GM18867 (cell line): Measurements from ENCODE around the gene FUT7.
"Not testable (repeated sequence)": the region's sequence is repeated elsewhere in the genome, so short reads cannot be mapped to it uniquely, and the experiment has no call there.

Experiments
- ATAC-seq: cut with Tn5 transposase; IDR thresholded peaks from one replicate; pipeline ENCODE4 v1.9.1; 2021; ENCODE audit warnings: mild to moderate bottlenecking, moderate library complexity; ENCODE audit not compliant: unreplicated experiment

FUT7 gene

GRCh38 chr9:137006116-137007003 lies 25.5 kb downstream of the FUT7 start:
- ATAC-seq = no peak

- ATAC-seq = not testable (repeated sequence)
Measured at GRCh38 chr9:137004285-137004684, 27.6 kb downstream of the FUT7 start.

- no peak for ATAC-seq
Measured at GRCh38 chr9:137002646-137003041, 29.2 kb downstream of the FUT7 start.

GRCh38 chr9:137001857-137002645 lies 29.8 kb downstream of the FUT7 start:
- ATAC-seq = no peak

- peak; percentile 68 for ATAC-seq
Measured at GRCh38 chr9:137000177-137000930, 31.5 kb downstream of the FUT7 start.

GRCh38 chr9:136997830-136998234 lies 34.1 kb downstream of the FUT7 start:
- ATAC-seq = no peak

- no peak for ATAC-seq
Measured at GRCh38 chr9:136997371-136997770, 34.5 kb downstream of the FUT7 start.

GRCh38 chr9:136996361-136997292 lies 35.3 kb downstream of the FUT7 start, which contains the start of gene CLIC3:
TSS of gene CLIC3 (minus strand) at chr9:136996568. CDS start at chr9:136996543, 25 bp downstream.
- no peak for ATAC-seq

GRCh38 chr9:136995772-136996311 lies 36.0 kb downstream of the FUT7 start:
- ATAC-seq = no peak

- ATAC-seq = no peak
Measured at GRCh38 chr9:136995362-136995761, 36.5 kb downstream of the FUT7 start.

- no peak for ATAC-seq
Measured at GRCh38 chr9:136994888-136995230, 37.0 kb downstream of the FUT7 start.

- ATAC-seq = no peak
Measured at GRCh38 chr9:136994180-136994887, 37.6 kb downstream of the FUT7 start.

- no peak for ATAC-seq
Measured at GRCh38 chr9:136992819-136993369, 39.0 kb downstream of the FUT7 start.

GRCh38 chr9:136991993-136992818 lies 39.7 kb downstream of the FUT7 start, which contains the start of gene PAXX:
TSS of gene PAXX (plus strand) at chr9:136992422. CDS start at chr9:136992444, 22 bp downstream.
- peak; percentile 80 for ATAC-seq

GRCh38 chr9:136990242-136990911 lies 41.5 kb downstream of the FUT7 start:
- no peak for ATAC-seq

GRCh38 chr9:136988872-136989271 lies 43.0 kb downstream of the FUT7 start:
- ATAC-seq = no peak

GRCh38 chr9:136985853-136986252 lies 46.0 kb downstream of the FUT7 start:
- ATAC-seq = no peak
